NCI-H69 (cell line): ENCODE measurements around the gene TFEB.

Experiments used
- DNase-seq: peaks from one replicate; lab custom pipeline; 2025; lab: John Stamatoyannopoulos, UW

The TFEB gene

GRCh38 chr6:41691426-41692079 lies 43.9 kb downstream of the TFEB start:
- DNase-seq, result no peak

DNA sequence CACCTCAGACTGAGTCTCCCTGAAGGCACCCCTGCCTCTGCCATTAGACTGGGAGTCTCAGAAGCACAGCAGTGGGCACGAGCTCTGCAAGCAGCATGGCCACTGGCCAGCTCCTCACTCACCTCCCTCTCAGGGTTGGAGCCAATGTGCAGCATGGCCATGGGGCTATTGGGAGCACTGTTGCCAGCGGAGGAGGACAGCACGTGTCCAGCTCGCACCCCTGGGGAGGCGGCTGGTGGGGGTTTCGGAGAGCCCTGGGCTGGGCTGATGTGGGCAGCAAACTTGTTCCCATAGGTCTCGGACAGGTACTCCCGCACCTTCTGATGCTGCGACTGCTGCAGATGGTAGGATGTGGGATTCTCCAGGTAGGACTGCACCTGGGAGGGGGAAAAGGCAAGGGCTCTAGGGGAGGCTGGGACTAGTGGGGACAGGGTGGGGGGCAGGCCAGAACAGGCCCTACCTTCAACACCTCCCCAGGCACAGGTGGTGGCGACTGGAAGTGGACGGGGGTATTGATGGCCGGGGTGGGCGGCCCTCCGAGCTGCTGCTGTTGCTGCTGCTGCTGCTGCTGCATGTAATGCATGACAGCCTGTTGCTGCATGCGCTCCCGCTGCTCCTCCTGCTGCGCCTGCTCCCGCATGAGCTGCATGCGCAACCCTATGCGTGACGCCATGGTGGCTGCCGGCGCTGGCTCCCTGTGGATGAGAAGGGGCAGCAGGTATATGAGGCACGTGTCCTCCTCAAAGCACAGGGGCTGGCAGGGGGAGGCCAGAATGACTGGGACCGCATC lies 44.7 kb downstream of the TFEB start:
- DNase-seq, result no peak

DNA sequence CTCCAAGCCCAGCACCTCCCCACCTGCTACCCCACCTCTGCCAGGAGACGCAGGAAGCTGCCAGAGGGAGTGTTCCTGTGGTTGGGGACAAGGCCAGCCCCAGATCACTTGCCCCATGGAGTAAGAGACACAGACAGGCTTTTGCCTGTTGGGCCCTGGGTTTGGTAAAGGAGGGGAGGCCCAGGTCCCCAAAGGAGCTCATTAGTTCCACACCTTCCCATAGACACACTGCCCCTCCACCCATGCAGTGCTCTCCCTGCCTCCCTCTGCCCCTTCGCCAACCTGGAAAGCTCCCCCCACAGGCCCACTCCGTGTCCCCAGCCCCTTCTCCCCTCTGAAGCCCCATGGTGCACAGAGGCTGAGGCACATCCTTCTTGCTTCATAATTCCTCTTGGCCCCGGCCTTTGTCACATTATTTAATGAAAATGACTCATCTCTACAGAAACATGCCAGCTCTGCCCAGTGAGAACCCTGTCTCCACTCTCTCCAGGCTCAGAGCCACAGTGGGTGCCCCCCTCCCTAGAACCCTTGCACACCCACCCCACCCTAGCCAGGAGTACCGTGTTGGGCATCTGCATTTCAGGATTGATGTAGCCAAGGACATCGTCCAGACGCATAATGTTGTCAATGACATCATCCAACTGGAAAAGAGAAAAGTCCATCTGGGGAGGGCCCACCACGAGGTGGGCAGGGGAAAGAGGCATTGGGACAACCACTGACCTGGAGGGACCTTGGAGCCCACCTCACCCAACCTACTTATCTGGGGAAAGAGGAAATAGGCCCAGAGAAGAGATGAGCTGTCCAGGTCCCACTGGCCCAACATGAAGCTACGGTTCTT lies 46.0 kb downstream of the TFEB start:
- no peak for DNase-seq

DNA sequence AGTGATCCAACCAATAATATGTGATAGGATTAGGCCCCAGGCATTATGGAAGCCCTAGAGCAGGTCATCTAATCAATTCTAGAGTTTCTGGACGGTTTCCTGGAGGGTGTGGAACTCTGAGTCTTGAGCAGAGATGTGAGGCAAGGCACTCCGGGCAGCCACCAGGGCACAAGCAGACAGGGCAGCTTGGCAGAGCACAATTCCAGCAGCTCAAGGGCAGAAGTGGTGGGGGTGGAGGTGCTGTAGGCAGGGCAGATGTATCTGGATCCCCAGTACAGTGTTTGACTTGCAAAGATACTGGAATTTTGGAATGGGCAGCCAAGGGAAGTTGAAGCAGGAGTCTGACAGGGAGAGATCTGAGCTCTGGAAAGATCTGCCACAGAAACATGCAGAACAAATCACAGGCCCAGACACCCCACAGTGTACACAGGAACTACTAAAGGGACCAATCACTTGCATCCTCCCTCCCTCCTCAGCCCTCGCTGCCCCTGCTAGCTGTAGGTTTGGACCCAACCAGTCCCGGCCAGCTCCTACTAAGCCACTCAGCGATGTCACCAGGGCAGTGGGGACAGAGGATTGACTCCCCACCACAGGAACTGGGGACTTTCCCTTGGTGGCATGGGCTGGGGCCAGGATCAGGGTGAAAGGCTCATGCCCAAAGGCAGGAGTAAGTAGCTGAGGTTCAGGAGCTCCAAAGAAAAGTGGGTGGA lies 47.0 kb downstream of the TFEB start:
- DNase-seq, result no peak

DNA sequence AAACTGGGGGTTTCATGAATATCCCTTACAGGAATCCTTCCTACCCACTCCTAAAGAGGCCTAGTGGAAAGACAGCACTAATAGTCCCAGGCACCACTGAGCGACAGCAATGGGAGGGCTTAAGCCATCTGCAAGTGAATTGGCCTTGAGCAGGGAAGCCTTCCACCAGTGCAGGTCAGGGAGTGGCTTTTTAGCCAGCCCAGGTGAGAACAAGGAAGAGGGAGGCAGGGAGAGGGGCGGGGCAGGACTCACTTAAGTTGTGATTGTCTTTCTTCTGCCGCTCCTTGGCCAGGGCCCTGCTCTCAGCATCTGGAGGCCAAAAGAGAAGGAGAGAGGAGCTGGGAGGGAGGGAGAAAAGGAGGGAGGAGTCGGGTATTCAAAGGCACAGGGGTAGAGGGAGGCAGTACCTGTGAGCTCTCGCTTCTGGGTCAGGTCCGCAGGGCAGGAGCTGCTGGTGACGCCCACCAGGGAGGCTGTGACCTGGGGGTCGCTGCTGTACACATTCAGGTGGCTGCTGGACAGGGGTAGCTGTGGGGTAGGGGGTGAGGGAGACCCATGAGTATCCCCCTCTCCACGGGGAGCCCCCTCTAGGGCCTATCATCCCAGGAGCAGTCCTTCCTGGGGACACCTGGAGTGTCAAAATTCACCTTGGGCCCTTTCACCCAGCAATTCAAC lies 47.8 kb downstream of the TFEB start:
- DNase-seq, result no peak

DNA sequence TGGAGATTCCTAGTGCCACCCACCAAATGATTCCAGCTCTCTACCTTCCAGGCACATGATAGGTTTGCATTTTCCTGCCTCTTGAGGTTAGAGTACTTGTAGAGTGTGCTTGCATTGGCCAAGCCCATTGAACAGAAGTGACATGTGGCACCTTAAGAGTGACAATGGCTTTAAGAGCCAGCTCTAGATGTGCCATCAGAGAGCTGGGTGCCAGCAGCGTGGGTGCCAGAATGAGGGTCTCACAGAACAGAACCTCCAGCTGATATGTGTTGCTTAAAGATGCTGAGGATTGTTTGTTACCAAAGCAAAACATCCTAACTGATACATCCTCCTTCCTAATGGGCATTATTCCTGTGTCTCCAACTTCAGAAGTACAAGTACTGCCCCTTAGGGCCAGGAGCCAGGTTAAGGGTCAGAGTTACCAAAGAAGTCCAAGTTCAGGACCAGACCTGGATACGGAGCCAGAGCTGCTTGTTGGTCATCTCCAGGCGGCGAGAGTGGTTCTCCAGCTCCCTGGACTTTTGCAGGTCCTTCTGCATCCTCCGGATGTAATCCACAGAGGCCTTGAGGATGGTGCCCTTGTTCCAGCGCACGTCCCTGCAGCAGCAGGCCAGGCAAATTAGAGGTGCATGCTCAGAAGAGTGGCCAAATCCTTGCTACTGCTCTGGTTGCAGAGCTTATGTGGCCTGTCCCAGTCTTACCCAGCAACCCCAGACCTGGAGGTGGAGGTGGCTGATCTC lies 49.6 kb downstream of the TFEB start:
- no peak for DNase-seq

DNA sequence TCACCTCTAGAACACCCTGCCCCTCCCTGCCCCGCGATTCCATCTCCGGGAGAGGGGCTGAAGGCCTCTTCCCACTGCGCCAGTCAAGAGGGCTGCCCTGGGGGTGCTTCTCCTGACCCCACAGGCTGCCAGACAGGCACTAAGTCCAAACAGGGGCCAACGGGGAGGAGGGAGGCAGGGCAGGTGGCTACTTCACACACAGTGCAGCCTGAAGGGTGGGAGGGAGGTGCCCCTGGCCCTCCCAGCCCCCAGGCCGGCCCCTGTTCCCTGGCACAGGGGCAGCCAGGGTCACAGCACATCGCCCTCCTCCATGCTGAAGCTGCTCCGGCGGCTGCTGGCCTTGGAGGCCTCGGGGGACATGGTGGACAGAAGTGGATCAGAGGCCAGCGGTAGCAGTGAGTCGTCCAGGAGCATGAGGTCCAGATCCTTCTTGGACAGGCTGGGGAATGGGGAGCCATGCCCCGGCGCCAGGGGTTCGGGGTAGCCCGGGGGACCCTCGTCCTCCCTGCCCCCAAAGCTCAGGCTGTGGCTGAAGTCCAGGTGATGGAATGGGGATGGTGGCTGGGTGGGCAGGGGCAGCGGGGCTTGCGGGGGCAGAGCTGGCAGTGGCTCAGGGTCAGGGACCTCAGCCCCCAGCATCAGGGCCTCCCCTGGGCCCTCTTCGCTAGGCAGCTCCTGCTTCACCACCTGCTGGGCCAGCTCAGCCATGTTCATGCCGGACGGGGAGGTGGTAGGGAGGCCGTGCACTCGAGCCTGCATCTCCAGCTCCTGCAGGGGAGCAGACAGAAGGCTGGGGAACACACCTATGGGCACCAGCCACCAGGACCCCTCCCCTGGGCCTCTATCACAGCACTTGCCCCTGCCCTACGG lies 50.9 kb downstream of the TFEB start:
- no peak for DNase-seq

DNA sequence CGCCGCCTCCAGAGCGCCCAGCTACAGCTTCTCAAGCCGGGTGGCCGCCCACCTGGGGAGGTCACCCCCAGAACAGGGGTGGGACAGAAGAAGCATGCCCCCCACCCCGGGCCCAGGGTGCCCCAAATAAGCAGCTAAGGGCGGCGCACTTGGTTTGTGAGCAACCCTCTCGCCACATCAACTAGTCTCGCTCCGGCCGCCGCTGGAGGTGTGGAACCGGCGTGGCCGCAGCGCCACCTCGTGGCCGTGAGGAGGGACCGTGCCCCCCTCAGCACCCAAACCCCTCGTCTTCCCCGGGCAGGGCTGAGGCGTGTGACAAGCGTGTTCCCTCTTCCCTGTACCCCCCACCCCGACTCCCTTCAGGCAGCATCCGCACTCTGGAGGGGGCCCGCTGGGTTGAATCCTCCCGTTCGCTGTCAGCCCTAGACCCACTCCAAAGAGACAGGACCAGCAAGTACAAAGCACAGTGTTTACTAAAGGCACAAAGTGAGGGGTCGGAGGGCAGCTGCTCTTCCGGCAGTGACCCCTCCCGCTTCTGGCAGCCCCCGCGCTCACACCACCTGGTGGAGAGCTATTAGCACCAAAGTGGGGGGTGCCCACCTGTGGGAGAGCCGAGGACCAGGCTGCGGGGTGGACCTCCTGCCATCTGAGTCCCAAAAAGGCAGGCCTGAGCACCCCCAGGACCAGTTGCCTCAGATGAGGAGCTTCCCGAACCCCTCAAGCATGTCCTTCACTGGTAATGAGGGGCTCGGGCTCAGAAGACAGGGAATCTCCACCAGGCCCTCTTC lies 51.7 kb downstream of the TFEB start:
- DNase-seq, result peak; percentile 82

DNA sequence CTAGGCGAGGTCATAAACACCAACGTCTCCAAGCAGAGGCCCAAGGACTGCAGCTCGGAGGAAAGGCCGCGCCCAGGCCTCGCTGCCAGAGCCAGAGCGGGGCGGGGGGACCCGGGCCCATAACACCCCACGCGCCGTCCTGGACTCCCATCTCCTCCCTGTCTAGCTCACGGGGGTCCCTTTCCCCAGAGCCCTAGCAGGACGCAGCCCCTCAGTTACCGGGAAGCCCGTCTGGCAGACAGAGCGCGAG lies 52.2 kb downstream of the TFEB start:
- DNase-seq, result no peak

- DNase-seq, result peak; percentile 26
Observed at GRCh38 chr6:41682497-41683272, 52.7 kb downstream of the TFEB start.

- DNase-seq, result peak; percentile 95
Observed at GRCh38 chr6:41682056-41682477, 53.3 kb downstream of the TFEB start.

DNA sequence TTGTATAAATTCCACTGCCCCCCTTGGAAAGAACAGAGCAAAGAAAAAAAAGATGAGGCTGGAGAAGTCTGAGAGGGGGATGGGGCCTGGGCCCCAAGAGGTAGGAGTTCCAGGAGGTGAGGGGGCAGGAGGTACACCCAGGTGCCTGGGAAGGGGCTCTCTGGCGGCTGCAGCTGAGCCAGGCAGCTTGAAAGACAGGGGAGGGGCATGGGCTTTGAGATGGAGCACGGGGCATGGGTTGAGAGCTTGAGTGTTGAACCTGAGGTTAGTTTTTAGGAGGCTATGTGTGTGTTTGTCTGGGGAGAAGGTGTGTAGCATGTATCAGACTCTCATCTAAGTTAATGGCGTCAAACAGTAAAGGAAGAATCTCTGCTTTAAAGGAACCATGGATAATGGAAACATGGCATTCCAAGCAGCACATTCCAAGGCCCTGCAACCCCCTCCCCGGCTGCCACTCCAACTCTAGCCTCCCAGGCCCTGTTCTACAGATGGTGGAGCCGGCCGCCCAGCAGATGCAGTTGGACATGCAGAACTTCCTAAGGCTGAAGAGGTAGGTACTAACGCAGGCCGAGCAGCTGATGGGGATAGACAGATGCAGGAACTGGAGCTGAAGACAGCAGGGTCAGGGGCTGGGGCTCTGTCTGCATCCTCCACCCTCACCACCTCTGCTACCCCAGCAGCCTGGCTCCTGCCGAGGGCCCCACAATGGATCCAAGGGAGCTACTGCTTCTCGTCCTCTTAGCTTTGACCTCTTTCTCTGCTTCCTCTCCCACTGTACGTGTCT lies 55.0 kb downstream of the TFEB start:
- DNase-seq, result peak; percentile 25

DNA sequence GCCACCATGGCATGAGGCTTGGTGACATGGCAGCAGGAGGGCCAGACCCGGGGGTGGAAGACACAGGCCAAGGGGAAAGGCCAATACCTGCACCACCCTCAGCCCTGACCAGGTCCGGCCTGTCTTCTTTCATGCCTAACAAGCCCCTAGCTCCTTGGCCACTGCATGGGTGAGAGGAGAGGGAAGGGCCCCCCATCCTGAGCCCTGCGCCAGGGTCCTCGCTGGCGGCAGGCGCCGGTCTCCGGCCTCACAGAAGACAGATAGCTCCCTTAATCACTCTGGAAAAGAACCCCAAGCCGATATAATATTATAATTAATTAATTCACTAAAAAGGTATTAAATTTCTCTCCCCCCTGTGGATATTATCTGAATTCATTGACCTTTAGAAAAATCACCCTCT lies 55.7 kb downstream of the TFEB start:
- DNase-seq, result no peak

- DNase-seq, result peak; percentile 42
Observed at GRCh38 chr6:41678511-41679084, 56.8 kb downstream of the TFEB start.

- peak; percentile 98 for DNase-seq
Observed at GRCh38 chr6:41677124-41677921, 58.1 kb downstream of the TFEB start.

DNA sequence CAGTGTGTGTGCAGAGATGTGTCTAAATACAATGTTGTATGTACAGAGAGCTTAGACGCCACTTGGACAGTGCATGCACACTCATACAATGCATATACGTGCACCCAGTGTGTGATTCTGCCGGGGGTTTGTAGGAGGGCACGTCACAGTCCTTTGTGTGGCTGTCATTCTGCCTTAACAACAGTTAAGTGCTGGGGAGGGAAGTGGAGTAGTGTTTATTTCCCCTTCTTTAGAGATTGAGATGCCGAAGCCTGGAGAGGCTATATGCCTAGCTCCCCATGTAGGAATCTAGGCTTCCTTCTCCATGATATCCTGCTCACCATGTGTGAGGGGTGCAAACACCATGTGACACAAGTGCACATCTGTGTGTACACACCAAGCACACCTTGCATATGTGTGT lies 59.0 kb downstream of the TFEB start:
- DNase-seq, result no peak

DNA sequence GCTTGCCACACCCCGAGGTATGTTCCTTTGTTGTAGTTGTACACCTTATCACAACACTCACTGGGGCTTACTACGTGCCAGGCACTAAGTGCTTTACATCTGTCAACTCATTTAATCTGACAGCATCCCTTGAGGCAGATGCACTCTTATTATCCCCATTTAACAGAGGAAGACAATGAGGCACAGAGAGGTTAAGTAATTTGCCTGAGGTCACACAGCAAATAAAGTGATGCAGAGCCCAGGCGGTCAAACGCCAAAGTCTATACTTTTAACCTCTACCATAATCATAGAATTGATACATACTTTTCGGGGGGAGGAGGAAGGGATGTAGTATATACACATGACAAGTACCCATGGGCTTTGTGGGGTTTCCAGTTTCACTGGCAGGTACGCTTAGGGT lies 59.4 kb downstream of the TFEB start:
- DNase-seq, result peak; percentile 93
